Psoas muscle (tissue), 8 donors: ENCODE results near the gene CFAP97D2. TPM values are rescaled to one million over a fixed set of nuclear protein-coding genes. Genes with fewer than 3 reads are reported as not detected.

Source experiments
- ATAC-seq, 4 donors: fragments of 200-7000 bp; cut with Tn5 transposase; one replicate each; pipeline ENCODE4 v1.9.1; 2020; ENCODE audit warnings: moderate library complexity in 3 of 4, mild to moderate bottlenecking in 2 of 4
- DNase-seq, 2 donors: peaks; one replicate each; pipeline ENCODE4 v3.0.0-alpha.2; 2020
- H3K27ac ChIP-seq: fragments of 200-600 bp; one replicate; pipeline ENCODE4 v1.8.0; 2022
- H3K27me3 ChIP-seq, 3 donors: fragments of 200-600 bp in 1 of 3; one replicate each; pipeline versions ENCODE4 v1.6.1 to v1.8.0; 2013 to 2022; ENCODE audit warnings: low read length in 2 of 3, mild to moderate bottlenecking in 2 of 3, moderate library complexity in 1 of 3; ENCODE audit not compliant: insufficient read depth in 3 of 3
- H3K36me3 ChIP-seq, 2 donors: fragments of 200-600 bp in 1 of 2; one replicate each; pipeline versions ENCODE4 v1.6.1 to v1.8.0; 2013 to 2022; ENCODE audit warnings: low read depth in 1 of 2, mild to moderate bottlenecking in 1 of 2, moderate library complexity in 1 of 2; ENCODE audit not compliant: insufficient read depth in 1 of 2
- H3K4me1 ChIP-seq: fragments of 200-600 bp; one replicate; pipeline ENCODE4 v1.8.0; 2022
- H3K4me3 ChIP-seq: fragments of 200-600 bp; one replicate; pipeline ENCODE4 v1.8.0; 2022; ENCODE audit warnings: mild to moderate bottlenecking
- H3K9me3 ChIP-seq: fragments of 200-600 bp; one replicate; pipeline ENCODE4 v1.8.0; 2022
- WGBS, 3 donors: extraction: QIAGEN DNeasy Blood & Tissue Kit; methylation state at CpG; one replicate each; pipeline versions ENCODE4 v1.1.6 to v1.1.7; 2013; 5-methylcytosine and 5-hydroxymethylcytosine counted together
- intact Hi-C, 2 donors: fragments of 100-400 bp; cut with DNase I; formaldehyde crosslinking; loops; one replicate each; pipeline versions ENCODE4 v1.11.0 to v1.14.2; 2022
- polyA plus RNA-seq, 3 donors: library from polyadenylated mRNA; stranded (reverse); fragments of 200-250 nt; gene quantifications; one replicate each; pipeline ENCODE4 v1.2.3, GENCODE V29; 2013
- total RNA-seq, 4 donors: library from RNA; stranded (reverse); fragmentation: NEBNext Ultra II Directional in 2 of 4; extraction: Animal tissue kit (Norgen Biotek cat#: 25700) in 2 of 4; gene quantifications; one replicate each; pipeline versions ENCODE4 v1.2.1 to v1.2.4, GENCODE V29; 2021 to 2023
- TF ChIP-seq, protein P1 (sequence below): fragments of 200-600 bp; IDR thresholded peaks from one replicate; pipeline ENCODE4 v1.8.0; 2022; ENCODE audit warnings: antibody characterized with exemption
- donor health status: healthy with polysubstance abuse.
- donor health status: DM: no; HTN: no; CAD: no; lungs with moderate emphysema.
- donor health status: Bipolar disorder and iron deficiency.
- donor health status: healthy.
- donor health status: DM: yes; HTN: yes; CAD: no.
- donor health status: DM: no; HTN: no; CAD: no.
- donor health status: DM: no; HTN: no; CAD: no.
- donor health status: DM: yes; HTN: yes; CAD: no.

CFAP97D2 gene
- total and polyA plus RNA-seq, 7 donors = 0.09 TPM; not detected in 6

DNA sequence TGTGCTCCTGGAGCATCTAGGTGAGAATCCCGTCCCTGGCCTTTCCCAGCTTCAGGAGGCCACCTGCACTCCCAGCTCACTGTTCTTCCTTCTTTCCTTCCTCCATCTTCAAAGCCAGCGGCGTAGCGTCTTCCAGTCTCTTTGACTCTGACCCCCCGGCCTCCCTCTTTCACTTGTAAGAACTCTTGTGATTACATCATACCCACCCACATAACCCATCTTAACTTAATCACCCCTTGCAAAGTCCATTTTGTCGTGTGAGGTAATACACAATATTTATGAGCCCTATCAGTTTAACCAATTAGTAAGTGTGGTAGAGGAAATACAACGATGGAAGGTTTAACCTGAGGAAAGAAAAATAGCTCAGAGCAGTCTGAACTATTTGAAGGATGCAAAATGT, 51.1 kb downstream of the CFAP97D2 start:
- H3K9me3 ChIP-seq = no peaks in the 10 kb centered on the region
- WGBS, 3 donors = 39 to 42% (median 41%) methylated on average over 7 of the region's 7 CpGs
- intact Hi-C loops = no loop called here
- peaks cover 0 to 20% (median 2%) of the 10 kb centered on the region in 3 donors for H3K27me3 ChIP-seq
- no peak overlapping the region for H3K27ac ChIP-seq
- TF ChIP-seq, protein P1, sequence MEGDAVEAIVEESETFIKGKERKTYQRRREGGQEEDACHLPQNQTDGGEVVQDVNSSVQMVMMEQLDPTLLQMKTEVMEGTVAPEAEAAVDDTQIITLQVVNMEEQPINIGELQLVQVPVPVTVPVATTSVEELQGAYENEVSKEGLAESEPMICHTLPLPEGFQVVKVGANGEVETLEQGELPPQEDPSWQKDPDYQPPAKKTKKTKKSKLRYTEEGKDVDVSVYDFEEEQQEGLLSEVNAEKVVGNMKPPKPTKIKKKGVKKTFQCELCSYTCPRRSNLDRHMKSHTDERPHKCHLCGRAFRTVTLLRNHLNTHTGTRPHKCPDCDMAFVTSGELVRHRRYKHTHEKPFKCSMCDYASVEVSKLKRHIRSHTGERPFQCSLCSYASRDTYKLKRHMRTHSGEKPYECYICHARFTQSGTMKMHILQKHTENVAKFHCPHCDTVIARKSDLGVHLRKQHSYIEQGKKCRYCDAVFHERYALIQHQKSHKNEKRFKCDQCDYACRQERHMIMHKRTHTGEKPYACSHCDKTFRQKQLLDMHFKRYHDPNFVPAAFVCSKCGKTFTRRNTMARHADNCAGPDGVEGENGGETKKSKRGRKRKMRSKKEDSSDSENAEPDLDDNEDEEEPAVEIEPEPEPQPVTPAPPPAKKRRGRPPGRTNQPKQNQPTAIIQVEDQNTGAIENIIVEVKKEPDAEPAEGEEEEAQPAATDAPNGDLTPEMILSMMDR = no peak
- ATAC-seq (no peak), DNase-seq (no peak)
- no peaks in the 10 kb centered on the region for H3K4me1 ChIP-seq
- no peaks in the 10 kb centered on the region for H3K36me3 ChIP-seq
- no peak overlapping the region for H3K4me3 ChIP-seq

- intact Hi-C loops = no loop called here
- ATAC-seq (no peak), DNase-seq (no peak)
- Histone ChIP-seq H3K4me1 (no peaks in the 10 kb centered on the region), H3K27ac (no peak overlapping the region), H3K27me3 (peaks cover 0 to 20% (median 2%) of the 10 kb centered on the region in 3 donors), H3K9me3 (no peaks in the 10 kb centered on the region), H3K4me3 (no peak overlapping the region), H3K36me3 (no peaks in the 10 kb centered on the region)
- WGBS, 3 donors = 30 to 42% (median 38%) methylated on average over 3 of the region's 3 CpGs
- TF ChIP-seq, protein P1 = no peak
These were observed 51.5 kb downstream of the CFAP97D2 start for GRCh38 chr13:114230575-114230974.

- Histone ChIP-seq H3K27me3 (peaks cover 0 to 20% (median 2%) of the 10 kb centered on the region in 3 donors), H3K9me3 (no peaks in the 10 kb centered on the region), H3K4me3 (no peak overlapping the region), H3K27ac (no peak overlapping the region), H3K4me1 (no peaks in the 10 kb centered on the region), H3K36me3 (peaks cover 0 to 4% of the 10 kb centered on the region in 2 donors)
- WGBS, 3 donors = 75 to 82% (median 79%) methylated on average over 8 of the region's 8 CpGs
- intact Hi-C loops = no loop called here
- DNase-seq = no peak
- TF ChIP-seq, protein P1 = no peak
- no peak for ATAC-seq
These were observed 52.8 kb downstream of the CFAP97D2 start for GRCh38 chr13:114231886-114232285.

GRCh38 chr13:114234266-114234644, 55.2 kb downstream of the CFAP97D2 start:
- peak overlapping the region; percentile 85 for H3K27ac ChIP-seq
- intact Hi-C loops = no loop called here
- DNase-seq (no peak), ATAC-seq (no peak)
- 53 to 69% (median 61%) methylated on average over 4 of the region's 4 CpGs for WGBS, 3 donors
- peak overlapping the region; percentile 98 for H3K4me3 ChIP-seq
- no peaks in the 10 kb centered on the region for H3K9me3 ChIP-seq
- H3K36me3 ChIP-seq = peaks cover 8 to 27% of the 10 kb centered on the region in 2 donors
- peaks cover 0 to 10% (median 0%) of the 10 kb centered on the region in 3 donors for H3K27me3 ChIP-seq
- H3K4me1 ChIP-seq = no peaks in the 10 kb centered on the region
- TF ChIP-seq, protein P1 = no peak
